Lower leg skin (tissue), 3 donors: ENCODE measurements around the gene LRRC36.

Source experiments
- POLR2A ChIP-seq, 2 donors: fragments of 450-650 bp; IDR thresholded peaks; one replicate each; pipeline ENCODE4 v1.6.1; 2016 to 2017; ENCODE audit warnings: antibody characterized with exemption in 2 of 2, mild to moderate bottlenecking in 1 of 2, moderate library complexity in 1 of 2
- TF ChIP-seq, protein P1 (sequence below), 3 donors: fragments of 450-650 bp; IDR thresholded peaks; one replicate each; pipeline ENCODE4 v1.5.1; 2016; ENCODE audit warnings: antibody characterized with exemption in 3 of 3, mild to moderate bottlenecking in 3 of 3, moderate library complexity in 2 of 3

DNA sequence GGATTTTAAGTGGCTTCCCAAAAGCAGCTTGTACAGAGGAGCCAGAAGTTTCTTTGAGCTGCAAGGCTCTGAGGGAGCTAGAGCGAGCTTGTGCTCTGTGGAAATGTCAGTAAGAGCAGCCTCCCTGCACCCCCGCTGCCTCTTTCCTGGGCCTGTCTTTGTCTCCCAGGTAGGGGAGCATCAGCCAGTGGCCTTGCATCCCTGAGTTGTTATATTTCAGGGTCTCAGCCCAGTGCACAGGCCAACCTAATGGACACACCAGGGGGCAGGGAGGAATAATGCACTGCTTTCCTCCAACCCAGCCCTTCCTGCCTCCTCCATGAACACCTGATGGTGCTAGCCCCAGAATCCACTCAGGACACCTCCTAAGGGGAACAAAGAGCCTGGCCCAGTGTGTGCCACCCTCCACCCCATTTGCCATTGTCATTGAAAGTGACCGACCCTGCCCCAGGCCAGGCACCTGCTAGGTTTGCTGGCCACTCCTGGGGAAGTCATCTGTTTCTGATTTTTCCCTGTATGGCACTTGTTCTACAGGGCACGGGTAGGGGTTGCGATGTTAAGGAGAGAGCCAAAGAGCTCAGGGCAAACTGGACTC is 60.3 kb downstream of the LRRC36 start:
- TF ChIP-seq, protein P1, sequence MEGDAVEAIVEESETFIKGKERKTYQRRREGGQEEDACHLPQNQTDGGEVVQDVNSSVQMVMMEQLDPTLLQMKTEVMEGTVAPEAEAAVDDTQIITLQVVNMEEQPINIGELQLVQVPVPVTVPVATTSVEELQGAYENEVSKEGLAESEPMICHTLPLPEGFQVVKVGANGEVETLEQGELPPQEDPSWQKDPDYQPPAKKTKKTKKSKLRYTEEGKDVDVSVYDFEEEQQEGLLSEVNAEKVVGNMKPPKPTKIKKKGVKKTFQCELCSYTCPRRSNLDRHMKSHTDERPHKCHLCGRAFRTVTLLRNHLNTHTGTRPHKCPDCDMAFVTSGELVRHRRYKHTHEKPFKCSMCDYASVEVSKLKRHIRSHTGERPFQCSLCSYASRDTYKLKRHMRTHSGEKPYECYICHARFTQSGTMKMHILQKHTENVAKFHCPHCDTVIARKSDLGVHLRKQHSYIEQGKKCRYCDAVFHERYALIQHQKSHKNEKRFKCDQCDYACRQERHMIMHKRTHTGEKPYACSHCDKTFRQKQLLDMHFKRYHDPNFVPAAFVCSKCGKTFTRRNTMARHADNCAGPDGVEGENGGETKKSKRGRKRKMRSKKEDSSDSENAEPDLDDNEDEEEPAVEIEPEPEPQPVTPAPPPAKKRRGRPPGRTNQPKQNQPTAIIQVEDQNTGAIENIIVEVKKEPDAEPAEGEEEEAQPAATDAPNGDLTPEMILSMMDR (IDR thresholded peaks at IDR 0.05), result no peak
- TF ChIP-seq POLR2A (IDR thresholded peaks at IDR 0.05), result no peak
